OCI-LY7 (cell line): ENCODE results near the gene RCOR1. TPM values are rescaled to one million over a fixed set of nuclear protein-coding genes. Genes with fewer than 3 reads are reported as not detected.
"Not testable (repeated sequence)": the region's sequence is repeated elsewhere in the genome, so short reads cannot be mapped to it uniquely, and the experiment has no call there.

Experiments used
- BruUV-seq: library from RNA; stranded (reverse); fragments of 400-500 nt; replicated peaks from 2 replicates; lab custom pipeline; 2021; lab: Mats Ljungman, UMichigan
- CTCF ChIA-PET: fragments of 300-600 bp; sonication (Branson Sonifier 250); formaldehyde crosslinking; loops from one replicate; lab custom pipeline; 2022; ENCODE audit warnings: antibody characterized with exemption; ENCODE audit not compliant: unreplicated experiment; lab: Charles Lee
- POLR2A ChIA-PET: fragments of 300-600 bp; sonication (Branson Sonifier 250); formaldehyde crosslinking; loops from one replicate; lab custom pipeline; 2022; ENCODE audit warnings: antibody characterized with exemption; lab: Charles Lee
- DNase-seq: peaks from one replicate; pipeline ENCODE4 v3.0.0-alpha.2; 2015; ENCODE audit warnings: low spot score
- H2AFZ ChIP-seq: fragments of 200-600 bp; sonication (generic), shearing (Covaris generic); 2 replicates; pipeline ENCODE4 v1.6.1; 2014; ENCODE audit warnings: mild to moderate bottlenecking, antibody characterized with exemption, low read length, moderate library complexity
- H3K27ac ChIP-seq: fragments of 200-600 bp; sonication (generic); 2 replicates; pipeline ENCODE4 v1.5.1; 2014; ENCODE audit warnings: mixed run types, low read depth, mild to moderate bottlenecking, moderate library complexity, low read length, inconsistent platforms; ENCODE audit not compliant: poor library complexity, severe bottlenecking
- H3K36me3 ChIP-seq: fragments of 200-600 bp; sonication (generic); 2 replicates; pipeline ENCODE4 v1.6.1; 2014; ENCODE audit warnings: mild to moderate bottlenecking, antibody characterized with exemption, low read length, moderate library complexity, mixed read lengths; ENCODE audit not compliant: insufficient read depth
- H3K4me1 ChIP-seq: fragments of 200-600 bp; sonication (generic); 2 replicates; pipeline ENCODE4 v1.5.1; 2014; ENCODE audit warnings: mild to moderate bottlenecking, low read length; ENCODE audit not compliant: insufficient read depth, poor library complexity, severe bottlenecking
- H3K4me2 ChIP-seq: fragments of 200-600 bp; sonication (generic); 2 replicates; pipeline ENCODE4 v1.6.1; 2014; ENCODE audit warnings: mild to moderate bottlenecking, low read length
- H3K4me3 ChIP-seq: fragments of 200-600 bp; sonication (generic); 2 replicates; pipeline ENCODE4 v1.5.1; 2014; ENCODE audit warnings: mild to moderate bottlenecking, low read depth, low read length; ENCODE audit not compliant: poor library complexity, severe bottlenecking
- H3K79me2 ChIP-seq: fragments of 200-600 bp; sonication (generic); 2 replicates; pipeline ENCODE4 v1.6.1; 2016; ENCODE audit warnings: low read depth, mild to moderate bottlenecking, low read length, moderate library complexity, mixed read lengths; ENCODE audit not compliant: insufficient read depth
- H3K9me2 ChIP-seq: fragments of 200-600 bp; sonication (generic); 2 replicates; pipeline ENCODE4 v1.6.1; 2016; ENCODE audit warnings: mild to moderate bottlenecking, low read length, mixed read lengths; ENCODE audit not compliant: insufficient read depth
- H3K9me3 ChIP-seq: fragments of 200-600 bp; sonication (generic); 2 replicates; pipeline ENCODE4 v1.6.1; 2014; ENCODE audit warnings: mild to moderate bottlenecking, mixed run types, low read length, mixed read lengths
- H4K20me1 ChIP-seq: fragments of 200-600 bp; sonication (generic); 2 replicates; pipeline ENCODE4 v1.6.1; 2014; ENCODE audit warnings: mild to moderate bottlenecking, antibody characterized with exemption, low read length, moderate library complexity, mixed read lengths; ENCODE audit not compliant: insufficient read depth
- CTCF ChIP-seq: fragments of 200-600 bp; sonication (generic); conservative IDR thresholded peaks from 2 replicates; pipeline ENCODE4 v1.5.1; 2014; ENCODE audit warnings: mild to moderate bottlenecking, antibody characterized with exemption, low read length, moderate library complexity, mixed read lengths
- EZH2phosphoT487 ChIP-seq: fragments of 200-600 bp; sonication (generic); IDR thresholded peaks from 2 replicates; pipeline ENCODE4 v1.6.1; 2018; ENCODE audit warnings: low read depth, borderline replicate concordance, mild to moderate bottlenecking, mixed run types, antibody characterized with exemption, low read length, moderate library complexity, mixed read lengths
- intact Hi-C: fragments of 100-400 bp; cut with micrococcal nuclease; formaldehyde crosslinking; loops from one replicate; pipeline ENCODE4 v1.10.0; 2022; ENCODE audit not compliant: unreplicated experiment
- total RNA-seq, 2 experiments: library from RNA; depleted of rRNA in 1 of 2; stranded (reverse); fragments of >200 nt in 1 of 2; shearing (Covaris generic) in 1 of 2; gene quantifications; 2 replicates each; pipeline ENCODE4 v1.2.3, GENCODE V29; 2014 to 2022

Gene RCOR1
- total RNA-seq, 2 experiments from 2014 or later: 12.1 to 30.2 TPM

DNA sequence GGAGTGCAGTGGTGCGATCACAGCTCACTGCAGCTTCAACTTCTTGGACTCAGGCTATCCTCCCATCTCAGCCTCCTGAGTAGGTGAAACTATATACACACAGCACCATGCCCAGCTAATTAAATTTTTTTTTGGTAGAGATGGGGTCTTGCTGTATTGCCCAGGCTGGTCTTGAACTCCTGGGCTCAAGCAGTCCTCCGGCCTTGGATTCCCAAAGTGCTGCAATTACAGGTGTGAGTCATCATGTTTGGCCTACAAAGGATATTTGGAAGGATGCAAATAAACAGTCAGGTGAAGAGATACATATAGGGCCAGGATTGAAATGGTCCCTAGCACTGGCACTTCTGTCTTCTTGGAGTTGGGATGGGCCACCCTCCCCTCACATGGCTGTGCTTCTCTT, 23.9 kb downstream of the RCOR1 start:
- no peak for DNase-seq
- peaks cover 60% of the 10 kb centered on the region for H3K79me2 ChIP-seq
- peaks cover 35% of the 10 kb centered on the region for H3K36me3 ChIP-seq
- H3K4me1 ChIP-seq: peaks cover 22% of the 10 kb centered on the region
- ChIA-PET CTCF (no interaction called here), POLR2A (interaction anchor here (0.6 to 1.6 kb wide), 4 partner anchors 8 to 140 kb away, joined by 3 read pairs; no protein-coding TSS in a partner anchor)
- H3K4me3 ChIP-seq: no peak overlapping the region
- TF ChIP-seq EZH2phosphoT487 (no peak), CTCF (no peak)
- no peaks in the 10 kb centered on the region for H3K9me2 ChIP-seq
- intact Hi-C loops: no loop called here
- BruUV-seq: no TSS peak
- no peak overlapping the region for H2AFZ ChIP-seq
- no peaks in the 10 kb centered on the region for H4K20me1 ChIP-seq
- no peak overlapping the region for H3K4me2 ChIP-seq
- no peak overlapping the region for H3K27ac ChIP-seq
- no peaks in the 10 kb centered on the region for H3K9me3 ChIP-seq

DNA sequence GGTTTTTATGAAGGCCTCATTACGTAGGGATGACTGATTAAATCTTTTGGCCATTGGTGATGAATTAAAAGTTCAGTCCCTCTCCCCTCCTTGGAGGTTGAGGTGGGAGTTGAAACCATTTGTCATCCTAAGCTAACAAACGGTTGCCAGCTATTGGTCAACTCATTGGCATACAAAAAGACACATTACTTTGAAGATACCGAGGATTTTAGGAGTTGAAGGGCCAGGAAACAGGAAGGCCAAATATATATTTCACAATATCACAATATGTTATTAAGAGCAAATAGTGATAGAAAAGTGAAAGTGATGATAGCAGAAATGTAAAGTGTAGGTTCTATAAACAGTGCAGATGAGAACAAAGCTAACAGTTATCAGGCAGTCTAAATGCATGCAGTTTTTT, 24.4 kb downstream of the RCOR1 start:
- intact Hi-C loops: no loop called here
- Histone ChIP-seq H2AFZ (no peak overlapping the region), H3K36me3 (peaks cover 34% of the 10 kb centered on the region), H3K4me2 (no peak overlapping the region), H3K9me3 (no peaks in the 10 kb centered on the region), H3K27ac (no peak overlapping the region), H3K4me3 (no peak overlapping the region), H4K20me1 (no peaks in the 10 kb centered on the region), H3K79me2 (peaks cover 59% of the 10 kb centered on the region), H3K9me2 (no peaks in the 10 kb centered on the region), H3K4me1 (peaks cover 17% of the 10 kb centered on the region)
- DNase-seq: no peak
- no TSS peak for BruUV-seq
- ChIA-PET CTCF (no interaction called here), POLR2A (interaction anchor here (0.6 to 1.6 kb wide), 3 partner anchors 13 to 140 kb away, joined by 3 read pairs; no protein-coding TSS in a partner anchor)
- no peak for TF ChIP-seq EZH2phosphoT487
- no peak for TF ChIP-seq CTCF

GRCh38 chr14:102619012-102619411, 26.6 kb downstream of the RCOR1 start:
- H3K27ac ChIP-seq, H3K9me2 ChIP-seq, BruUV-seq, CTCF ChIA-PET, H2AFZ ChIP-seq, DNase-seq, H3K9me3 ChIP-seq, intact Hi-C loops, H3K4me2 ChIP-seq, H3K4me3 ChIP-seq, H4K20me1 ChIP-seq: not testable (repeated sequence)
- Histone ChIP-seq H3K79me2 (peaks cover 53% of the 10 kb centered on the region), H3K4me1 (peaks cover 11% of the 10 kb centered on the region), H3K36me3 (peaks cover 22% of the 10 kb centered on the region)
- POLR2A ChIA-PET: interaction anchor here (0.6 to 0.8 kb wide), 2 partner anchors 17 to 27 kb away, joined by 3 read pairs; no protein-coding TSS in a partner anchor
